ENCODE data around the gene CYP19A1. TPM values are rescaled to one million over a fixed set of nuclear protein-coding genes. Genes with fewer than 3 reads are reported as not detected.
A peak's percentile ranks its signal among the peaks of the same experiment; 100 is the strongest.

Gene CYP19A1
- total RNA-seq, 4 donors from 2014 or later, result 1.8 to 2.9 (median 2.5) TPM; not detected in 1

DNA sequence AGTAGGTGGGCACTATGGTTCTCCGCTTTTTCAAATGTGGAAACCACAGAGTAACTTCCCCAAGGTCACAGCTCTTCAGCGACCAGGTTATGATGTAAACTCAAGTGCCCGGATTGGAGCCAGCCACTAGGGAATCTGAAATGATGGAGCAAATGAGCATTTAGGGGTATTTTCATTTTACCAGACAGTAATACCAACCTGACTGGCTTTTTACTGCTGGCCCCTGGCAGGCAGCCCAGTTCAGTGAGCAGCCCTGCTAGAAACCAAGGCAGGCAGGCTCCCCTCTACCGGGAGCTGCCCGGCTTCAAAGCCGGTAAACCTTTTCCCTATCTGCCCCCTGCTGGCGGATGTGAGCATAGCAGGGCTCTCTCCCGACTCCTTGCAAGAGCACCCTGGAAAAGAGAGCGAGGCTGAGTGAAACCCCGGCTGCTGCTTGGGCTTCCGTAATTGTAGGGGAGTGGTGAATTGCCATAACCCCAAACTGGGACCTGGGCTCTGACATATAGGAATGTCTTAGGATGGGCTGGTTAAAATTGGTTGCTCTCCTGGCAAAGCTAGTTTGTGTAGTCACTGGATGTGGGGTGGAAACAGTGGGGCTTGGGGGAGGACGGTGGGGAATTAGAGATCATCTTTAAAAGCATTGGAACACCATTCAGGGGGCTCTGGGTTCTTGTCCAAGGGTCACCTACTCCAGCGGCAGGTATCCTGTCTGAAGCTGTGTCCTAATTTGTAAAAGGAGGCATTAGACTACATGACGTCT, 145.7 kb downstream of the CYP19A1 start:
- TF ChIP-seq EP300 (IDR thresholded peaks at IDR 0.05), result no peak
- TF ChIP-seq POLR2AphosphoS5 (IDR thresholded peaks at IDR 0.05), result no peak
- TF ChIP-seq POLR2A (IDR thresholded peaks at IDR 0.05), result no peak
- TF ChIP-seq, protein P1, sequence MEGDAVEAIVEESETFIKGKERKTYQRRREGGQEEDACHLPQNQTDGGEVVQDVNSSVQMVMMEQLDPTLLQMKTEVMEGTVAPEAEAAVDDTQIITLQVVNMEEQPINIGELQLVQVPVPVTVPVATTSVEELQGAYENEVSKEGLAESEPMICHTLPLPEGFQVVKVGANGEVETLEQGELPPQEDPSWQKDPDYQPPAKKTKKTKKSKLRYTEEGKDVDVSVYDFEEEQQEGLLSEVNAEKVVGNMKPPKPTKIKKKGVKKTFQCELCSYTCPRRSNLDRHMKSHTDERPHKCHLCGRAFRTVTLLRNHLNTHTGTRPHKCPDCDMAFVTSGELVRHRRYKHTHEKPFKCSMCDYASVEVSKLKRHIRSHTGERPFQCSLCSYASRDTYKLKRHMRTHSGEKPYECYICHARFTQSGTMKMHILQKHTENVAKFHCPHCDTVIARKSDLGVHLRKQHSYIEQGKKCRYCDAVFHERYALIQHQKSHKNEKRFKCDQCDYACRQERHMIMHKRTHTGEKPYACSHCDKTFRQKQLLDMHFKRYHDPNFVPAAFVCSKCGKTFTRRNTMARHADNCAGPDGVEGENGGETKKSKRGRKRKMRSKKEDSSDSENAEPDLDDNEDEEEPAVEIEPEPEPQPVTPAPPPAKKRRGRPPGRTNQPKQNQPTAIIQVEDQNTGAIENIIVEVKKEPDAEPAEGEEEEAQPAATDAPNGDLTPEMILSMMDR (IDR thresholded peaks at IDR 0.05), result peak; percentile 88 to 99 (median 95)
- Histone ChIP-seq H3K27ac (no peak overlapping the region), H3K4me3 (no peak overlapping the region), H3K9me3 (no peaks in the 10 kb centered on the region), H3K4me1 (peaks cover 0 to 12% (median 5%) of the 10 kb centered on the region in 3 donors), H3K27me3 (peaks cover 13% of the 10 kb centered on the region), H3K36me3 (no peaks in the 10 kb centered on the region)
- ATAC-seq, result peak; percentile 79
- 41 to 73% methylated on average over 3 to 6 of the region's 14 CpGs for WGBS, 2 donors (ENCODE audit: low coverage in 1 of 2)

DNA sequence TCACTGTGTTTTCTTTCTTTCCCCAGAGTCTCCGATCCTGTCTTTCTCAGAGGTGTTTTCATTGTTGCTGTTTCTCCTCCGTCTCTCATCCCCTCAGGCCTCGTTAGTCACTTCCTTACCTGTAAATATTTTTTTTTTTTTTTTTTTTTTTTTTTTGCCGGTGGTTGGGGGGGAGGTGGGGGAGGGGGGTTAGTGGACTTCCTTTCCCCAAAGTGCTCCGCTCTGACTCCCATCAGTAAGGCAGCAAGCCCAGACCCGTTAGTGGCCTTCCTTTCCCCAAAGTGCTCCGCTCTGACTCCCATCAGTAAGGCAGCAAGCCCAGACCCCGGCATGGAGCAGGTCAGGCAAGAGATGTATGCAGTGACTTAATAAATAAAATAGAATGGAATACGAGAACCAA, 146.6 kb downstream of the CYP19A1 start:
- Histone ChIP-seq H3K27me3 (peaks cover 8% of the 10 kb centered on the region), H3K36me3 (no peaks in the 10 kb centered on the region), H3K4me3 (no peak overlapping the region), H3K27ac (no peak overlapping the region), H3K9me3 (no peaks in the 10 kb centered on the region), H3K4me1 (peaks cover 0 to 12% (median 5%) of the 10 kb centered on the region in 3 donors)
- no peak for ATAC-seq
- TF ChIP-seq EP300 (IDR thresholded peaks at IDR 0.05), result no peak
- no peak for TF ChIP-seq POLR2AphosphoS5 (IDR thresholded peaks at IDR 0.05)
- TF ChIP-seq, protein P1 (IDR thresholded peaks at IDR 0.05), result no peak
- no peak for TF ChIP-seq POLR2A (IDR thresholded peaks at IDR 0.05)
- 48 to 84% methylated on average over 3 to 6 of the region's 9 CpGs for WGBS, 2 donors (ENCODE audit: low coverage in 1 of 2)

DNA sequence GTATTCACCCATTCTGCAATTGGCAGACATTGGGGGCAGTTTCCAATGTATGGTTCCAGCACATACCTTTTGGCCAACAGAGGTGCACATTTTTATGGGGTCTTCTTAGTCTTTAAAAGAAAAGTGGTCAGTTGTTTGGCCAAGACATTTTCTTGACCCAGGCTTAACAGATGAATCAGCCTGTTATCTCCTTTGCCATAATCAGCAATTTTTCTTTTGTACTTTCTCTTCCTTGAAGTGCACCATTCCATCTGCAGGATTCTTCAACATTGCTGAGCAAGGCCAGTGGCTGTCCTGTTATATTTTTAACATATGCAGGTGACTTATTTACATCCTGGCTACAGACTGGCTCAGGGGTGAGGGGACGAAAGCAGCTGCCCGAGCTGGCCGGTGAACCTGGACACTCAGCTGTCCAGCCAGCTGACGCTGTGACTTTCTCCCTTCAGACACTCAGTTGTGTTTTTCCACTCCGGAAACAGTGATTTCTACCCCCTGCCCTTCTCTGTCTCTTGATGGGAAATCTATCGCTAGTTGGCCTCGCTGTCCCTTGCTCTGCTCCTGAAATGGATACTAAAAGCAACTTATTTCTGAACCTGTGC, 147.2 kb downstream of the CYP19A1 start:
- peaks cover 7% of the 10 kb centered on the region for H3K27me3 ChIP-seq
- no peak overlapping the region for H3K27ac ChIP-seq

DNA sequence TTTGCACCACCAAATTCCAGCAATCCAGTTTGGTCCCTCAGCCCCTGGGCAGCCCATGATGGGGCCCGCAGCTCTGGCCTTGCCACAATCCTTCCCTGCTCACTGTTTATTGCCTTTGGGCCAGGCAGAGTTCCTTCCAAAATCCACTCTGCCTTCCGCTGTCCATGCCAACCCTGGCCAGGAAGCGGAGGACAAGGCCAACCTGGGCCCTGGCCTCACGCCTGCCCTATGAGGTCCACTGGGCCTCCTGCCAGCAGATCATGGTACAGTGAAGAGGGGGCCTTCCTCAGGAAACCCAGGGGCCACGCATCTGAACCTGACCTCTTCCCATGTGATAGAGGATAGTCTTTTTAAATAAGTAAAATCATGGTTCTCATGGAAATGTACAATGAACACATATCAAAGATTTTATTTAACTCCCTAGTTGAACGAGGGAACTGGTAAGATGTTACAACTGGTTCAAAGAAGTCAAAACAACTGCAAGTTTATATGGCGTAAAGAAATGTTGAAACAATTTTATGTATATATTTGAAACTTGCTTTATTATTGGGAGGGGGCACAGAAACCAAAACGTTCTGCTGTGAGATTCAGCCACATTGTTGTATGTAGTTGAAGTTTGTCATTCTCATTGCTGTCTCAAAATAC, 147.8 kb downstream of the CYP19A1 start:
- H3K27ac ChIP-seq, result no peak overlapping the region
- ATAC-seq, result no peak
- TF ChIP-seq POLR2AphosphoS5 (IDR thresholded peaks at IDR 0.05) (no peak), POLR2A (IDR thresholded peaks at IDR 0.05) (no peak), EP300 (IDR thresholded peaks at IDR 0.05) (no peak)
- TF ChIP-seq, protein P1 (IDR thresholded peaks at IDR 0.05), result no peak

More for the DNA sequence above, 147.2 kb downstream of the CYP19A1 start:
- WGBS, 2 donors (ENCODE audit: low coverage in 1 of 2), result 75 to 95% methylated on average over 3 to 6 of the region's 7 CpGs
- H3K36me3 ChIP-seq, result no peaks in the 10 kb centered on the region
- H3K9me3 ChIP-seq, result no peaks in the 10 kb centered on the region
- ATAC-seq, result no peak
- peaks cover 0 to 17% (median 5%) of the 10 kb centered on the region in 3 donors for H3K4me1 ChIP-seq
- TF ChIP-seq POLR2A (IDR thresholded peaks at IDR 0.05) (no peak), EP300 (IDR thresholded peaks at IDR 0.05) (no peak), POLR2AphosphoS5 (IDR thresholded peaks at IDR 0.05) (no peak)
- TF ChIP-seq, protein P1 (IDR thresholded peaks at IDR 0.05), result no peak
- no peak overlapping the region for H3K4me3 ChIP-seq

More for the DNA sequence above, 147.8 kb downstream of the CYP19A1 start:
- Histone ChIP-seq H3K36me3 (no peaks in the 10 kb centered on the region), H3K4me1 (peaks cover 0 to 17% (median 5%) of the 10 kb centered on the region in 3 donors), H3K9me3 (no peaks in the 10 kb centered on the region), H3K4me3 (no peak overlapping the region), H3K27me3 (peaks cover 7% of the 10 kb centered on the region)
- 79 to 89% methylated on average over 3 to 5 of the region's 8 CpGs for WGBS, 2 donors (ENCODE audit: low coverage in 1 of 2)
